H1 (cell line): ENCODE data around the gene SPATA7. TPM values are rescaled to one million over a fixed set of nuclear protein-coding genes. Genes with fewer than 3 reads are reported as not detected.

Experiments
- CTCF ChIA-PET: fragments of 300-600 bp; sonication (Branson Sonifier 250); formaldehyde crosslinking; loops from one replicate; lab custom pipeline; 2021; ENCODE audit not compliant: partially characterized antibody; lab: Charles Lee
- POLR2A ChIA-PET: fragments of 300-600 bp; sonication (Branson Sonifier 250); formaldehyde crosslinking; loops from one replicate; lab custom pipeline; 2021; ENCODE audit warnings: inconsistent platforms; ENCODE audit not compliant: partially characterized antibody; lab: Charles Lee
- DNase-seq, 2 experiments: peaks; one replicate each; pipeline versions ENCODE4 v3.0.0 to v3.0.0-alpha.2; 2010 to 2022; ENCODE audit warnings: low spot score in 2 of 2, low read depth in 1 of 2, mixed read lengths in 1 of 2
- FAIRE-seq: peaks from 2 replicates; lab custom pipeline; 2011; peaks lifted over from hg19 to GRCh38; lab: Jason Lieb, UNC
- H2AFZ ChIP-seq: 2 replicates; pipeline ENCODE4 v1.8.1; 2012; ENCODE audit warnings: low read length, inconsistent platforms
- H2AK5ac ChIP-seq: 2 replicates; pipeline ENCODE4 v1.6.1; 2013; ENCODE audit warnings: low read depth, low read length
- H2BK120ac ChIP-seq: replicated peaks from 2 replicates; pipeline ENCODE3; 2013; ENCODE audit warnings: low read depth, low read length, inconsistent platforms
- H2BK12ac ChIP-seq: 2 replicates; pipeline ENCODE4 v1.6.1; 2013; ENCODE audit warnings: low read depth, low read length
- H2BK15ac ChIP-seq: 2 replicates; pipeline ENCODE4 v1.6.1; 2013; ENCODE audit warnings: low read length
- H2BK20ac ChIP-seq: 2 replicates; pipeline ENCODE4 v1.6.1; 2013; ENCODE audit warnings: low read length
- H2BK5ac ChIP-seq: 2 replicates; pipeline ENCODE4 v1.6.1; 2013; ENCODE audit warnings: low read depth, low read length
- H3K14ac ChIP-seq: 2 replicates; pipeline ENCODE4 v1.6.1; 2013; ENCODE audit warnings: inconsistent platforms; ENCODE audit not compliant: insufficient read length
- H3K18ac ChIP-seq: 2 replicates; pipeline ENCODE4 v1.6.1; 2013; ENCODE audit warnings: low read length; ENCODE audit errors: extremely low read depth
- H3K23ac ChIP-seq: 2 replicates; pipeline ENCODE4 v1.6.1; 2013; ENCODE audit warnings: inconsistent platforms; ENCODE audit not compliant: insufficient read length
- H3K23me2 ChIP-seq: 2 replicates; pipeline ENCODE4 v1.6.1; 2013; ENCODE audit warnings: low read depth, low read length
- H3K27ac ChIP-seq: 2 replicates; pipeline ENCODE4 v1.6.1; 2011; ENCODE audit warnings: low read depth, low read length, inconsistent platforms
- H3K27me3 ChIP-seq, 4 experiments: replicated peaks in 1 of 4; 1 replicate in 1 of 4; 2 replicates in 3 of 4; pipeline versions ENCODE4 v1.6.1 to v1.8.1; 2011 to 2013; ENCODE audit warnings: low read length in 3 of 4, mild to moderate bottlenecking in 3 of 4, inconsistent platforms in 2 of 4, mixed read lengths in 2 of 4, moderate library complexity in 1 of 4; ENCODE audit not compliant: control insufficient read depth in 3 of 4, insufficient read depth in 3 of 4; ENCODE audit errors: extremely low read depth in 1 of 4
- H3K36me3 ChIP-seq, 4 experiments: 2 replicates each; pipeline versions ENCODE4 v1.6.1 to v1.8.1; 2011 to 2013; ENCODE audit warnings: mild to moderate bottlenecking in 4 of 4, low read length in 3 of 4, moderate library complexity in 2 of 4, control low read depth in 1 of 4, inconsistent platforms in 1 of 4; ENCODE audit not compliant: insufficient read depth in 4 of 4, control insufficient read depth in 2 of 4
- H3K4ac ChIP-seq: replicated peaks from 2 replicates; pipeline ENCODE3; 2013; ENCODE audit warnings: low read length, low read depth, mixed read lengths, inconsistent platforms; ENCODE audit not compliant: insufficient read length
- H3K4me1 ChIP-seq, 4 experiments: replicated peaks in 1 of 4; 1 replicate in 1 of 4; 2 replicates in 3 of 4; pipeline versions ENCODE4 v1.6.1 to v1.8.1; 2011 to 2013; ENCODE audit warnings: low read length in 3 of 4, inconsistent platforms in 2 of 4, mixed read lengths in 1 of 4; ENCODE audit not compliant: insufficient read depth in 4 of 4, control insufficient read depth in 3 of 4
- H3K4me2 ChIP-seq, 2 experiments: 2 replicates each; pipeline versions ENCODE4 v1.6.1 to v1.8.1; 2011 to 2013; ENCODE audit warnings: low read depth in 2 of 2, low read length in 2 of 2, control low read depth in 1 of 2, inconsistent platforms in 1 of 2, mild to moderate bottlenecking in 1 of 2; ENCODE audit not compliant: insufficient read depth in 1 of 2
- H3K4me3 ChIP-seq, 4 experiments: fragments of 200-600, 300-600 bp in 1 of 4; sonication (generic), shearing (Covaris generic), sonication (Bioruptor Twin) in 1 of 4; 2 replicates each; pipeline versions ENCODE4 v1.5.1 to v1.8.1; 2011 to 2016; ENCODE audit warnings: low read length in 4 of 4, low read depth in 3 of 4, control low read depth in 2 of 4, inconsistent platforms in 2 of 4, mild to moderate bottlenecking in 2 of 4, mixed read lengths in 1 of 4, moderate library complexity in 1 of 4; ENCODE audit not compliant: insufficient read depth in 2 of 4; ENCODE audit errors: extremely low read depth in 1 of 4
- H3K56ac ChIP-seq: replicated peaks from 2 replicates; pipeline ENCODE3; 2013; ENCODE audit warnings: low read depth, mild to moderate bottlenecking, mixed read lengths, low read length, inconsistent platforms; ENCODE audit not compliant: insufficient read length
- H3K79me1 ChIP-seq: 2 replicates; pipeline ENCODE4 v1.6.1; 2013; ENCODE audit warnings: low read depth, low read length, control low read depth
- H3K79me2 ChIP-seq, 2 experiments: 2 replicates each; pipeline versions ENCODE4 v1.6.1 to v1.8.1; 2012 to 2013; ENCODE audit warnings: low read length in 2 of 2, mild to moderate bottlenecking in 2 of 2, inconsistent platforms in 1 of 2; ENCODE audit not compliant: insufficient read depth in 2 of 2, control insufficient read depth in 1 of 2
- H3K9ac ChIP-seq, 4 experiments: replicated peaks in 1 of 4; 1 replicate in 1 of 4; 2 replicates in 3 of 4; pipeline versions ENCODE4 v1.6.1 to v1.8.1; 2011 to 2013; ENCODE audit warnings: low read depth in 3 of 4, low read length in 3 of 4, control low read depth in 2 of 4, mild to moderate bottlenecking in 2 of 4, moderate library complexity in 2 of 4, inconsistent platforms in 1 of 4; ENCODE audit errors: extremely low read depth in 1 of 4
- H3K9me3 ChIP-seq, 2 experiments: 2 replicates each; pipeline versions ENCODE4 v1.6.1 to v1.8.1; 2012 to 2013; ENCODE audit warnings: mild to moderate bottlenecking in 2 of 2, moderate library complexity in 2 of 2, control low read depth in 1 of 2, inconsistent platforms in 1 of 2, low read depth in 1 of 2, low read length in 1 of 2, mixed read lengths in 1 of 2; ENCODE audit not compliant: insufficient read depth in 2 of 2
- H4K20me1 ChIP-seq, 2 experiments: replicated peaks in 1 of 2; 2 replicates each; pipeline versions ENCODE3 to v1.8.1; 2011 to 2013; ENCODE audit warnings: inconsistent platforms in 2 of 2, low read length in 2 of 2, mild to moderate bottlenecking in 1 of 2; ENCODE audit not compliant: insufficient read depth in 2 of 2, control insufficient read depth in 1 of 2
- H4K5ac ChIP-seq: 2 replicates; pipeline ENCODE4 v1.6.1; 2013; ENCODE audit warnings: low read length, low read depth, mixed read lengths, inconsistent platforms; ENCODE audit not compliant: insufficient read length
- H4K8ac ChIP-seq: 2 replicates; pipeline ENCODE4 v1.8.0; 2013; ENCODE audit warnings: mild to moderate bottlenecking, moderate library complexity, low read length, inconsistent platforms; ENCODE audit not compliant: insufficient read depth; ENCODE audit errors: extremely low read depth
- H4K91ac ChIP-seq: replicated peaks from 2 replicates; pipeline ENCODE3; 2013; ENCODE audit warnings: low read length, mixed read lengths, inconsistent platforms; ENCODE audit not compliant: insufficient read length
- CREB1 ChIP-seq: IDR thresholded peaks from 2 replicates; pipeline ENCODE4 v1.6.1; 2012; ENCODE audit warnings: inconsistent platforms
- CTBP2 ChIP-seq: IDR thresholded peaks from 2 replicates; pipeline ENCODE4 v1.7.0; 2011; ENCODE audit warnings: borderline replicate concordance, mild to moderate bottlenecking, moderate library complexity, mixed read lengths, low read length; ENCODE audit not compliant: insufficient read depth, insufficient read length
- JUND ChIP-seq: IDR thresholded peaks from 2 replicates; pipeline ENCODE4 v1.6.1; 2011; ENCODE audit warnings: mild to moderate bottlenecking, improper control_type of control experiment, low read length
- RNF2 ChIP-seq: fragments of 200-900, 300-1000 bp; sonication (generic); IDR thresholded peaks from 2 replicates; pipeline ENCODE4 v1.7.1; 2016; ENCODE audit warnings: borderline replicate concordance, low read depth, mild to moderate bottlenecking, antibody characterized with exemption, low read length; ENCODE audit not compliant: poor library complexity, severe bottlenecking; ENCODE audit errors: missing control alignments
- SIX5 ChIP-seq: IDR thresholded peaks from 2 replicates; pipeline ENCODE4 v1.6.1; 2011; ENCODE audit warnings: mild to moderate bottlenecking, low read depth, low read length
- WGBS, 2 experiments: shearing (Covaris generic) in 1 of 2; methylation state at CpG; one replicate each; pipeline versions ENCODE4 v1.1.6 to v1.1.7; 2013 to 2015; ENCODE audit warnings: low lambda C conversion rate in 2 of 2, mixed read lengths in 2 of 2, inconsistent platforms in 1 of 2, low coverage in 1 of 2, missing lambda C conversion rate in 1 of 2; ENCODE audit not compliant: insufficient replicate concordance in 2 of 2, insufficient coverage in 1 of 2, insufficient read length in 1 of 2; ENCODE audit errors: extremely low coverage in 1 of 2, missing lambda C conversion rate in 1 of 2; 5-methylcytosine and 5-hydroxymethylcytosine counted together
- polyA plus RNA-seq, 7 experiments: library from polyadenylated mRNA; depleted of rRNA in 3 of 7; stranded (reverse) in 5 of 7; unstranded in 2 of 7; fragments of >200 nt in 5 of 7; fragments of 200-250 nt in 2 of 7; gene quantifications; 1 replicate in 5 of 7; 2 replicates in 1 of 7; 4 replicates in 1 of 7; pipeline versions ENCODE4 v1.2.1 to v1.2.3, GENCODE V29; 2011 to 2013; ENCODE audit warnings: missing spikeins in 2 of 7, mixed read lengths in 2 of 7
- total RNA-seq: library from RNA; stranded (reverse); fragmentation: NEBNext Ultra II Directional; extraction: Animal tissue kit (Norgen Biotek cat#: 25700); gene quantifications from 2 replicates; pipeline ENCODE4 v1.2.1, GENCODE V29; 2021

SPATA7 gene
- total and polyA plus RNA-seq, 2 of the 8 experiments (the other 6 are each of a cell fraction or from before 2014, with no cell fraction given): 3.8 to 6.7 TPM

DNA sequence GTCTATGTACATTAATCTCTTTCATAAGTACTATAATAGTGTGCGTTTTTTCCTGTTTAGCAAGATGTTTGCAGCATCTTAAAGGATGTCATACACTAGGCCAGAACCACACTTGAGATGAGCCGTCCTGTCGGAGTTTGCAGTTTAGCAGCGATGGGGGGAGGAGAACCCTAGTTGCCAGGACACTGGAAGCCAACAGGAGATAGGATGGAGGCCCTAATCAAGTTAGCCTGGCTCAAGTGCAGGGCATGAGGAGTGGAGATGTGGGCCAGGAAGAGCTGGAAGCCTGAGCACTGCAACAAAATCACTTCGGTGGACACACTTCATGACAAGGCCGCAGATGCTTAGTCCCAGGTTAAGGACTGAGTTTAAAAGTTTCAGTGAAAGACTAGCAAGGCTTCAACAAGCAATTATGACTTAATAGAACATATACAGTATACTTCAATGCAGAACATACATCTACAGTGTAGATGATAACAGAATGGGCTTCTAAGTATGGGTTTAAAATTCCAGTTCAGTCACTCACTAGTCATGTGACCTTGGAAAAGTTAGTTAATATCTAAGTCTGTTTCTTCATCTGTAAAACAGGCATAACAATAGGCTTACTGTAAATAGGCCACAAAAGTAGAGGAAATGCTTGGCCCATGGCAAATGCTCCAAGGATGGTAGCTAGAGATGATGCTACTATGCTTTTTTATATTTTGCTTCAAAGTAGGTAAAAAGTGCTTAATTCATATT is 92.2 kb downstream of the SPATA7 start:
- Histone ChIP-seq H3K36me3 (peaks cover 2 to 25% (median 13%) of the 10 kb centered on the region in 4 experiments; a peak in 7 of 8 replicates), H3K27me3 (no peaks in the 10 kb centered on the region), H3K27ac (no peak overlapping the region), H2AFZ (no peak overlapping the region), H2BK120ac (no peak overlapping the region), H3K4me2 (no peak overlapping the region), H3K9ac (no peak overlapping the region), H2BK5ac (no peak overlapping the region), H3K23ac (no peak overlapping the region), H3K4me3 (no peak overlapping the region), H4K8ac (no peak overlapping the region), H2BK15ac (no peak overlapping the region), H3K4ac (no peak overlapping the region), H4K91ac (no peak overlapping the region), H2BK12ac (no peak overlapping the region), H3K79me1 (no peaks in the 10 kb centered on the region), H3K23me2 (no peaks in the 10 kb centered on the region; the same call in 1 of the 2 replicates), H2AK5ac (no peak overlapping the region), H3K18ac (no peak overlapping the region), H4K20me1 (no peaks in the 10 kb centered on the region), H3K4me1 (peaks cover 0 to 10% (median 7%) of the 10 kb centered on the region in 4 experiments; a peak in 5 of 7 replicates), H4K5ac (no peak overlapping the region), H3K79me2 (0 out of 4 replicates have a peak, but pooled peaks cover 0 to 2% of the 10 kb centered on the region in 2 experiments), H2BK20ac (no peak overlapping the region), H3K14ac (no peak overlapping the region), H3K9me3 (no peaks in the 10 kb centered on the region), H3K56ac (no peak overlapping the region)
- WGBS, 2 experiments: 90% methylated on average over 6 of the region's 6 CpGs; no CpG with 5 or more reads in 1 of the 2 experiments
- ChIA-PET CTCF (interaction anchor here (1.3 kb wide), 1 partner anchor 9 kb away, joined by 3 read pairs; no protein-coding TSS in a partner anchor), POLR2A (interaction anchor here (0.7 kb wide), 1 partner anchor 95 kb away, joined by 5 read pairs; no protein-coding TSS in a partner anchor)
- TF ChIP-seq CREB1 (no peak), CTBP2 (no peak), RNF2 (no peak), SIX5 (no peak), JUND (no peak)
- no peak for DNase-seq
- FAIRE-seq: no peak
